ENCODE results near the gene SOAT1. TPM values are rescaled to one million over a fixed set of nuclear protein-coding genes. Genes with fewer than 3 reads are reported as not detected.

SOAT1 gene
- total and polyA plus RNA-seq, 2 of the 8 experiments (the other 6 are each of a cell fraction or from before 2014, with no cell fraction given), result 2.7 to 4.7 TPM

DNA sequence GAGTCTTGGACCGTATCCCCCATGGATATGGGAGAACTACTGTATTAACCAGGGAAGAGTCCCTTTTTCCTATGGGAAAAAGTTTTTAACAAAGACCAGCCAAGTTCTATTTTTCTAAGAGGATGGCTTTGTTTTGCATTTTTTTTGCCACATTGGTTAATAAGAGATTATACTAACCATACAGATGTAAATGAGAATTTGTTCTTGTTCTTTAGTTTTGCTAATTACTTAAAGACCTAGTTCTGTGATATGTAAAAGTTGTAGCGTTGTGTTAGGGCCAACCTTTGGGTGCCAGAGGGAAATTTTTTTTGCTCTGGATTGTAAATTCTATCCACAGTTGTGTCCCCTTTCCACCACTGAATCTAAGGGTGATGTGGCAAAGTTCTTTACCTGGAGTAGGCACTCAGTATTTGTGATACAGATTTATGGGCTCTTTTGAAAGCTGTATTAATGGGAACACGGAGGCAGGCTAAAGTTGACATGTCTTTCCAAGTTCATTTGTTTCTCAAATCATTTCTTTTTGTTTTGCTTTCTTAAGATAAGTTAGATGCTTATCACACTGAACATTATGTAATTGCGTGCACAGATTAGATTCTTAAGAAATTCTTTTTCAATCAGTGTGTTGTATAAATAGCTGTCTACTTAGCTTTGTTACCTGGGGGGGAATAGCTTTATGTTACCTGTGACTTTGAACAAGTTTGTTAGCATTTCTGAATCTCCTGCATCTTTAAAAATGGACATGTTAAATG lies 2.9 kb downstream of the SOAT1 start:
- H4K8ac ChIP-seq (ENCODE audit: extremely low read depth, insufficient read depth, low read length), result no peak overlapping the region
- no peak for DNase-seq (ENCODE audit: low read depth in 1 of 2, low spot score in 2 of 2)
- no peak overlapping the region for H2AK5ac ChIP-seq (ENCODE audit: low read depth, low read length)
- peaks cover 24 to 75% (median 60%) of the 10 kb centered on the region in 4 experiments for H3K27me3 ChIP-seq (replicated peaks in 1 of 4; ENCODE audit: control insufficient read depth in 3 of 4, extremely low read depth in 1 of 4, insufficient read depth in 3 of 4, low read length in 3 of 4)
- H2BK15ac ChIP-seq (ENCODE audit: low read length), result no peak overlapping the region
- no peak overlapping the region for H3K14ac ChIP-seq (ENCODE audit: insufficient read length)
- H3K23ac ChIP-seq (ENCODE audit: insufficient read length), result no peak overlapping the region
- no peak overlapping the region for H3K4ac ChIP-seq (replicated peaks; ENCODE audit: insufficient read length, low read depth, low read length)
- no peak overlapping the region for H4K5ac ChIP-seq (ENCODE audit: insufficient read length, low read depth, low read length)
- 28% methylated on average over 4 of the region's 4 CpGs; no CpG with 5 or more reads in 1 of the 2 experiments for WGBS, 2 experiments (ENCODE audit: extremely low coverage in 1 of 2, insufficient coverage in 1 of 2, insufficient read length in 1 of 2, insufficient replicate concordance in 2 of 2, low coverage in 1 of 2, low lambda C conversion rate in 2 of 2, missing lambda C conversion rate in 1 of 2)
- no peaks in the 10 kb centered on the region for H3K36me3 ChIP-seq (ENCODE audit: control insufficient read depth in 2 of 4, insufficient read depth in 4 of 4, low read length in 3 of 4)
- CTCF ChIA-PET (ENCODE audit: partially characterized antibody), result interaction anchor here (1.2 to 1.3 kb wide), 2 partner anchors 10 to 218 kb away, joined by 3 read pairs; no protein-coding TSS in a partner anchor
- TF ChIP-seq TEAD4 (IDR thresholded peaks at IDR 0.05; ENCODE audit: low read depth, low read length), result no peak
- 0 out of 2 replicates have a peak, but pooled peaks have one; percentile 24 for TF ChIP-seq SP1 (IDR thresholded peaks at IDR 0.05; ENCODE audit: low read depth, low read length)
- TF ChIP-seq ZNF274 (IDR thresholded peaks at IDR 0.05; ENCODE audit: borderline replicate concordance, extremely low read depth, low read length), result no peak
- no peak for TF ChIP-seq POU5F1 (IDR thresholded peaks at IDR 0.05; ENCODE audit: low read depth, low read length)
- no peak for TF ChIP-seq EZH2 (IDR thresholded peaks at IDR 0.05; ENCODE audit: low read depth, low read length, severe bottlenecking)
- TF ChIP-seq KDM1A (IDR thresholded peaks at IDR 0.05; ENCODE audit: borderline replicate concordance, low read length), result no peak
- no peaks in the 10 kb centered on the region for H3K79me2 ChIP-seq (ENCODE audit: control insufficient read depth in 1 of 2, insufficient read depth in 2 of 2, low read length in 2 of 2)
- H2BK12ac ChIP-seq (ENCODE audit: low read depth, low read length), result no peak overlapping the region
- peaks cover 4% of the 10 kb centered on the region; the same call in 1 of the 2 replicates for H3K23me2 ChIP-seq (ENCODE audit: low read depth, low read length)
- H3K4me2 ChIP-seq (ENCODE audit: insufficient read depth in 1 of 2, low read depth in 2 of 2, low read length in 2 of 2), result no peak overlapping the region; a peak in 1 of 4 replicates
- no peak overlapping the region for H3K4me3 ChIP-seq (ENCODE audit: extremely low read depth in 1 of 4, insufficient read depth in 2 of 4, low read depth in 3 of 4, low read length in 4 of 4)
- no peak overlapping the region for H3K56ac ChIP-seq (replicated peaks; ENCODE audit: insufficient read length, low read depth, low read length)
- no peak for FAIRE-seq
- no peak overlapping the region for H2BK20ac ChIP-seq (ENCODE audit: low read length)
- no peak overlapping the region for H2BK5ac ChIP-seq (ENCODE audit: low read depth, low read length)
- no peak overlapping the region for H2AFZ ChIP-seq (ENCODE audit: low read length)
- POLR2A ChIA-PET (ENCODE audit: partially characterized antibody), result no interaction called here
- H3K9me3 ChIP-seq (ENCODE audit: insufficient read depth in 2 of 2, low read depth in 1 of 2, low read length in 1 of 2), result no peaks in the 10 kb centered on the region
- no peak overlapping the region for H3K18ac ChIP-seq (ENCODE audit: extremely low read depth, low read length)
- H3K9ac ChIP-seq (replicated peaks in 1 of 4; ENCODE audit: extremely low read depth in 1 of 4, low read depth in 3 of 4, low read length in 3 of 4), result no peak overlapping the region
- H3K4me1 ChIP-seq (replicated peaks in 1 of 4; ENCODE audit: control insufficient read depth in 3 of 4, insufficient read depth in 4 of 4, low read length in 3 of 4), result peaks cover 0 to 7% (median 3%) of the 10 kb centered on the region in 4 experiments; a peak in 5 of 7 replicates
- H4K91ac ChIP-seq (replicated peaks; ENCODE audit: insufficient read length, low read length), result no peak overlapping the region
- H3K79me1 ChIP-seq (ENCODE audit: low read depth, low read length), result no peaks in the 10 kb centered on the region
- peaks cover 0 to 7% of the 10 kb centered on the region in 2 experiments for H4K20me1 ChIP-seq (replicated peaks in 1 of 2; ENCODE audit: control insufficient read depth in 1 of 2, insufficient read depth in 2 of 2, low read length in 2 of 2)
- no peak overlapping the region for H3K27ac ChIP-seq (ENCODE audit: low read depth, low read length)
- no peak overlapping the region for H2BK120ac ChIP-seq (replicated peaks; ENCODE audit: low read depth, low read length)
